Measurements from ENCODE around the gene VPS51. TPM values are rescaled to one million over a fixed set of nuclear protein-coding genes. Genes with fewer than 3 reads are reported as not detected.
A peak's percentile ranks its signal among the peaks of the same experiment; 100 is the strongest.

Gene VPS51
- total and polyA plus RNA-seq, 9 of the 15 experiments (the other 6 are each of a cell fraction or from before 2014, with no cell fraction given) = 1.8 to 143 (median 46.8) TPM

GRCh38 chr11:65111744-65112545, 15.9 kb downstream of the VPS51 start, which contains the start of gene TM7SF2 (continued):
- TF ChIP-seq ARID3B (CRISPR knock-in tag; IDR thresholded peaks at IDR 0.05; ENCODE audit: borderline replicate concordance) (no peak), ZMIZ1 (IDR thresholded peaks at IDR 0.05; ENCODE audit: low read depth in 2 of 2, low read length in 2 of 2) (peak in 1 of 2 experiments; percentile 65; a peak in 2 of 4 replicates), ARID3A (IDR thresholded peaks at IDR 0.05; ENCODE audit: borderline replicate concordance, low read depth, low read length) (no peak), RAD51 (IDR thresholded peaks at IDR 0.05; ENCODE audit: borderline replicate concordance, low read depth) (no peak), MITF (IDR thresholded peaks at IDR 0.05) (no peak), ATF6 (CRISPR knock-in tag; IDR thresholded peaks at IDR 0.05) (no peak), CREB3 (tag; conservative IDR thresholded peaks at IDR 0.05; ENCODE audit: low read depth) (no peak), SRSF9 (IDR thresholded peaks at IDR 0.05; ENCODE audit: borderline replicate concordance, low read depth, low read length) (no peak), ZBTB49 (CRISPR knock-in tag; IDR thresholded peaks at IDR 0.05; ENCODE audit: borderline replicate concordance) (no peak)

All from K562 (cell line).